Osteocyte (in vitro differentiated cells): ENCODE results near the gene CTIF. TPM values are rescaled to one million over a fixed set of nuclear protein-coding genes. Genes with fewer than 3 reads are reported as not detected.

Experiments used
- DNase-seq: peaks from one replicate; pipeline ENCODE4 v3.0.0; 2021; ENCODE audit warnings: mixed read lengths; ENCODE audit not compliant: unreplicated experiment; ENCODE audit errors: extremely low spot score
- H3K27ac Mint-ChIP-seq: one replicate; pipeline ENCODE4 v1.8.0; 2021; ENCODE audit warnings: mild to moderate bottlenecking, mixed read lengths; ENCODE audit not compliant: unreplicated experiment
- H3K27me3 Mint-ChIP-seq: one replicate; pipeline ENCODE4 v1.8.0; 2021; ENCODE audit warnings: mixed read lengths; ENCODE audit not compliant: unreplicated experiment
- H3K36me3 Mint-ChIP-seq: one replicate; pipeline ENCODE4 v1.8.0; 2021; ENCODE audit warnings: mixed read lengths; ENCODE audit not compliant: unreplicated experiment
- H3K4me1 Mint-ChIP-seq: one replicate; pipeline ENCODE4 v1.8.0; 2021; ENCODE audit warnings: mixed read lengths; ENCODE audit not compliant: unreplicated experiment
- H3K4me3 Mint-ChIP-seq: one replicate; pipeline ENCODE4 v1.8.0; 2021; ENCODE audit warnings: mild to moderate bottlenecking, moderate library complexity, mixed read lengths; ENCODE audit not compliant: unreplicated experiment
- H3K9me3 Mint-ChIP-seq: one replicate; pipeline ENCODE4 v1.8.0; 2021; ENCODE audit warnings: mixed read lengths; ENCODE audit not compliant: unreplicated experiment
- total RNA-seq: library from RNA; stranded (reverse); gene quantifications from 2 replicates; pipeline ENCODE4 v1.2.1, GENCODE V29; 2021
- TF ChIP-seq, protein P1 (sequence below): fragments of 200-600 bp; sonication (generic); IDR thresholded peaks from 2 replicates; pipeline ENCODE4 v1.5.0; 2021; ENCODE audit warnings: antibody characterized with exemption, mild to moderate bottlenecking, moderate library complexity

The CTIF gene
- total RNA-seq, 1 donor from 2014 or later = 172 TPM

DNA sequence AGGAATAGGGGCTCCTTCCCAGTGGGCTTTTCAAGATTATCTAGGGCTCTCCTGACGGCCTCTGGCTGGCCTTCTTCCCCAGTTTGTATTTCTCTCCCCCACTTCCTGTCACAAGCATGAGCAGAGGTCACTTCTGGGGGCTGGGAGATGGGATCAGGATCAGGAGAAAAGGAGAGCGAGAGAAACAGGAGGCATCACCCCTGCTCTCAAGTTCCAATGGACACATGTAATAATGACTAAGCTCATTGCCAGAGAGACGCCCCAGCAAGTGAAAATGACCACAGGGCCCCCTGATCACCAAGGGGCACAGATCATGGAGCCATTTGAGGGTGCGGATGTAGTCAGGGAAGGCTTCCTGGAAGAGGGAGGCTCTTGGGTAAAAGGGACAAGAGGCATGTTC, 319.8 kb downstream of the CTIF start:
- DNase-seq = no peak
- Mint-ChIP-seq H3K4me3 (no peak overlapping the region), H3K4me1 (peaks cover 78% of the 10 kb centered on the region)

DNA sequence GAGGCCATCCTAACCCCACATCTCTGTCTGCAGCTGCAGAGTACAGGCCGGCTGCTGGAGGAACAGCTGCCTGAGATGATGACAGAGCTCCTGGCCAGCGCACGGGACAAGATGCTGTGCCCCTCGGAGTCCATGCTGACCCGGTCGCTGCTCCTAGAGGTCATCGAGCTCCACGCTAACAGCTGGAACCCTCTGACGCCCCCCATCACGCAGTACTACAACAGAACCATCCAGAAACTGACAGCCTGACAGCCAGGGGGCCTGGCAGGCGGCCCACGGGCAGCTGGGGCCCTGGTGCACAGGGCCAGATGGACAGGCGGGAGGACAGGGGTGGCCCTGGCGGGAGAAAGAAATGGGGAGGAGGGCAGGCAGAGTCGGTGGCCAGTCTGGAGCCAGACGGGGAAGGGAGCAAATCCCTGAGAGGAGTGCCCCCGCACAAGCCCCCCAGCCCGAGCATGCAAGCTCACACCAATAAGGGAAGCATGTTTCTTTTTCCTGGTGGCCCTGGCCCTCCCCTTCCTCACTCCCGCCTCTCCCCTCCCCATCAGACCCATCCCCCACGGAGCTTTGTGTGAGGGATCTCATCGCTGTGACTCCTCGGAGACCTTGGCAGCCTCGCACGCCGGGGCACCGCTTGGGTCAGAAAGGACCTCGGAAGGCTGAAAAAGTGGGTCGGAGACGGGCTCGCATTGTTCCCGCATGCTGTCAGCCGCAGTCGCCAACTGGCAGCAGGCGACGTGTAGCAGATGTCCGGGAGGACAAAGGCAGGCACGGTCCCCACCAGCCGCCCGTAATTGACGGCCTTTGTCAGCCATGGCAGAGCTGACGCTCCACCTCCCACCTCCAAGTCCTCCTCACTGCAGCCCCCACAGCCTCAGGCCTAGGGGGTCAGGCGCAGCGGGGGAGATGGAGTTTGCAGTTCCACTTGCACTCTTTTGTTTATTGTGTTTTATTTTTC, 320.8 kb downstream of the CTIF start:
- Mint-ChIP-seq H3K36me3 (peaks cover 48% of the 10 kb centered on the region), H3K4me3 (no peak overlapping the region), H3K9me3 (no peaks in the 10 kb centered on the region), H3K4me1 (peaks cover 72% of the 10 kb centered on the region), H3K27me3 (no peaks in the 10 kb centered on the region), H3K27ac (peak overlapping the region; percentile 84)
- DNase-seq = no peak
- TF ChIP-seq, protein P1, sequence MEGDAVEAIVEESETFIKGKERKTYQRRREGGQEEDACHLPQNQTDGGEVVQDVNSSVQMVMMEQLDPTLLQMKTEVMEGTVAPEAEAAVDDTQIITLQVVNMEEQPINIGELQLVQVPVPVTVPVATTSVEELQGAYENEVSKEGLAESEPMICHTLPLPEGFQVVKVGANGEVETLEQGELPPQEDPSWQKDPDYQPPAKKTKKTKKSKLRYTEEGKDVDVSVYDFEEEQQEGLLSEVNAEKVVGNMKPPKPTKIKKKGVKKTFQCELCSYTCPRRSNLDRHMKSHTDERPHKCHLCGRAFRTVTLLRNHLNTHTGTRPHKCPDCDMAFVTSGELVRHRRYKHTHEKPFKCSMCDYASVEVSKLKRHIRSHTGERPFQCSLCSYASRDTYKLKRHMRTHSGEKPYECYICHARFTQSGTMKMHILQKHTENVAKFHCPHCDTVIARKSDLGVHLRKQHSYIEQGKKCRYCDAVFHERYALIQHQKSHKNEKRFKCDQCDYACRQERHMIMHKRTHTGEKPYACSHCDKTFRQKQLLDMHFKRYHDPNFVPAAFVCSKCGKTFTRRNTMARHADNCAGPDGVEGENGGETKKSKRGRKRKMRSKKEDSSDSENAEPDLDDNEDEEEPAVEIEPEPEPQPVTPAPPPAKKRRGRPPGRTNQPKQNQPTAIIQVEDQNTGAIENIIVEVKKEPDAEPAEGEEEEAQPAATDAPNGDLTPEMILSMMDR = no peak

More for the DNA sequence above, 319.8 kb downstream of the CTIF start:
- Mint-ChIP-seq H3K9me3 (no peaks in the 10 kb centered on the region), H3K27me3 (no peaks in the 10 kb centered on the region), H3K27ac (peak overlapping the region; percentile 84), H3K36me3 (peaks cover 43% of the 10 kb centered on the region)
- TF ChIP-seq, protein P1 = no peak

DNA sequence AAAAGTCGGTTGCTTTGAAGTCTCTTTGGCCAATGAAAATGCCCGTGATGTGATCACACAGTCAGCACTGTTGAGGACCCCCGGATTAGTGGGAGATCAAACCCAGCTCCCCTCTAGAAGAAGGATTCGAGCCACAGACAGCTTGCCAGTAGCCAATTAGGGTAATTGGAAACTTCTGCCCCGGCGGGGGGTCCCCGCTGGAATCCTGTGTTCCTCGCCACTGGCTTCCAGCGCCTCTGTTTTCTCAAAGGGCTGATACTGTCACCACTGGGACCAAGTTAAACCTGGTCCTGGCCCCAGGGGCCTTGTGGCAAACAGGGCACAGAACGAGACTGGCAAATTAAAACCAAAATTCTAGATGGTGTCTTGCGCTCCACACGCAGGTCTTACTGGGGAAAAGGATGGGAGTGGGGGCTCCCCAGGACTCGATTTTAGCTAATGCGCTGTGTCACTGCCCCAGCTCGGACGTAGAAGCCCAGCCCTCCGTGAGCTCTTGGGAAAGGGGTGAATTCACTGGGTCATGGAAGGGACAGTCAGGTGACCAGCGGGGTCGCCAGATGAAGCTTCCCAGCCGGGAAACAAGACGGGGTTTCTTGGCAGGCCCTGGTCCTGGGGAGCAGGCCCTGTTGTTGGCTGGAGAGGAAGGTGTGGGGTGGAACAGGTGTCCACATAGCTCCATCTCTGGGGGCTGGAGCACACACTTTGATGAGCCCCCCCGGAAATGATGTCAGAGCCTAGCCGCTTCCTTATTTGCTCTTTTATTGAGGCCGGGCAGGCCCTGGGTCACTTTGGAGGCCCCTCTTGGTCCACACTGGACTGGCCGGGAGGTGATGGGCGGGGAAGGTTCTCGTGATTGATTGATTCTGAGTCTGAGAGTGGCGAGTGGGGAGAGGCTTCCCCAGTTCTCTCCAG, 321.7 kb downstream of the CTIF start:
- DNase-seq = no peak
- H3K4me3 Mint-ChIP-seq = peak overlapping the region; percentile 26
- TF ChIP-seq, protein P1 = no peak
- H3K27me3 Mint-ChIP-seq = no peaks in the 10 kb centered on the region
- H3K27ac Mint-ChIP-seq = peak overlapping the region; percentile 84
- peaks cover 69% of the 10 kb centered on the region for H3K4me1 Mint-ChIP-seq
- no peaks in the 10 kb centered on the region for H3K9me3 Mint-ChIP-seq
- peaks cover 47% of the 10 kb centered on the region for H3K36me3 Mint-ChIP-seq

DNA sequence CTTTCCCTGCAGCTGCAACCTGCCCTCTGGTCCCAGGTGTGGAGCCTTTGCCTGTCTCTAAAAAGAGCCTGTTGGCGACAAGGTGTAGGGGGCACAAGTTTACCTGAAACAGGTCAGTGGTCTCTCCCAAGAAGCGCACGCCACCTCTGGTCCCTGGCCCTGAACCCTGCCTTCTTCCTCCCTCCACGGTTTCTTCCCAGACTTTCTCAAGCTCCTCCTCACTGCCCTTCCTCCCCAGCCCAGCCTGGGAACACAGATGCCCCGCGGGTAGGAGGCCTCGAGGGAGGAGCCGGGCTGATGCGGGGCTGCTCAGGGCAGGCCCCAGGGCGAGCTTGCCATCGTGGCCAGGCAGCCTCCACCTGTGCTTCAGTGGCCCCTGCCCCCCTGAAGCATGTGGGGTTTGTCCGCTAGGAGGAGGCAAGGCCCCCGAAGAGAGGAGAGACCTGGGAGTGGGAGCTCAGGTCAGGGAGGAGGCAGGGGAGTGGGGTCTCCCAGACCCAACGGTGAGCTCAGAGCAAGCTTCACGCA, 322.4 kb downstream of the CTIF start:
- no peaks in the 10 kb centered on the region for H3K9me3 Mint-ChIP-seq
- no peaks in the 10 kb centered on the region for H3K27me3 Mint-ChIP-seq
- H3K36me3 Mint-ChIP-seq = peaks cover 42% of the 10 kb centered on the region
- H3K4me1 Mint-ChIP-seq = peaks cover 64% of the 10 kb centered on the region
- TF ChIP-seq, protein P1 = no peak
- DNase-seq = no peak
- H3K27ac Mint-ChIP-seq = peak overlapping the region; percentile 84
- no peak overlapping the region for H3K4me3 Mint-ChIP-seq
